AG09319 (cell line): ENCODE measurements around the gene NR2F6.

ENCODE experiments used
- DNase-seq: peaks from one replicate; pipeline ENCODE4 v3.0.0-alpha.2; 2010; ENCODE audit warnings: low read depth; ENCODE audit errors: extremely low read depth
- TF ChIP-seq, protein P1 (sequence below): IDR thresholded peaks from 2 replicates; pipeline ENCODE4 v1.5.1; 2011; ENCODE audit warnings: low read depth, mild to moderate bottlenecking, inconsistent platforms, low read length, moderate library complexity

Gene NR2F6

DNA sequence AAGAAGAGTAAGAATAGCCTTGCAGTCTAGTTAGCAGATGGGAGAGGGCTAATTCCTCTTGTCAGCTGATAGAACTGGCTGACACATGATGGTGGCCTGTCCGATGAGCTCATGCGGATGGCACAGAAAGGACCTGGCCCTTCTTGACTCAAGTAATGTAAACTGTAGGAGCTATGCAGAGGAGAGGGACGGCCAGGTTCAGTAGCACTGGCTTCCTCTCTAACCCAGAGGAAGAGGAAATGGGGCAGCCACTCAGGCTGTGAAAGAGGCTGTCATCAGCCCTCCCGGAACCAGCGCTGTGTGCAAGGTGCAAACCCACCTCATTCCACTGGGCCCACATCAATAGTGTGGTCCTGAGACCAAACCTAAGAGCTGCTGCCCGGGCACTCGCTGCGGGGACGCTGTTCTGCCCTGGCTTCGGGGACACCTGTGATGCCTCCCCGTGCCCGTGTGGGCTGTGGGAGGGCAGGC, 61.3 kb downstream of the NR2F6 start:
- TF ChIP-seq, protein P1, sequence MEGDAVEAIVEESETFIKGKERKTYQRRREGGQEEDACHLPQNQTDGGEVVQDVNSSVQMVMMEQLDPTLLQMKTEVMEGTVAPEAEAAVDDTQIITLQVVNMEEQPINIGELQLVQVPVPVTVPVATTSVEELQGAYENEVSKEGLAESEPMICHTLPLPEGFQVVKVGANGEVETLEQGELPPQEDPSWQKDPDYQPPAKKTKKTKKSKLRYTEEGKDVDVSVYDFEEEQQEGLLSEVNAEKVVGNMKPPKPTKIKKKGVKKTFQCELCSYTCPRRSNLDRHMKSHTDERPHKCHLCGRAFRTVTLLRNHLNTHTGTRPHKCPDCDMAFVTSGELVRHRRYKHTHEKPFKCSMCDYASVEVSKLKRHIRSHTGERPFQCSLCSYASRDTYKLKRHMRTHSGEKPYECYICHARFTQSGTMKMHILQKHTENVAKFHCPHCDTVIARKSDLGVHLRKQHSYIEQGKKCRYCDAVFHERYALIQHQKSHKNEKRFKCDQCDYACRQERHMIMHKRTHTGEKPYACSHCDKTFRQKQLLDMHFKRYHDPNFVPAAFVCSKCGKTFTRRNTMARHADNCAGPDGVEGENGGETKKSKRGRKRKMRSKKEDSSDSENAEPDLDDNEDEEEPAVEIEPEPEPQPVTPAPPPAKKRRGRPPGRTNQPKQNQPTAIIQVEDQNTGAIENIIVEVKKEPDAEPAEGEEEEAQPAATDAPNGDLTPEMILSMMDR = no peak

DNA sequence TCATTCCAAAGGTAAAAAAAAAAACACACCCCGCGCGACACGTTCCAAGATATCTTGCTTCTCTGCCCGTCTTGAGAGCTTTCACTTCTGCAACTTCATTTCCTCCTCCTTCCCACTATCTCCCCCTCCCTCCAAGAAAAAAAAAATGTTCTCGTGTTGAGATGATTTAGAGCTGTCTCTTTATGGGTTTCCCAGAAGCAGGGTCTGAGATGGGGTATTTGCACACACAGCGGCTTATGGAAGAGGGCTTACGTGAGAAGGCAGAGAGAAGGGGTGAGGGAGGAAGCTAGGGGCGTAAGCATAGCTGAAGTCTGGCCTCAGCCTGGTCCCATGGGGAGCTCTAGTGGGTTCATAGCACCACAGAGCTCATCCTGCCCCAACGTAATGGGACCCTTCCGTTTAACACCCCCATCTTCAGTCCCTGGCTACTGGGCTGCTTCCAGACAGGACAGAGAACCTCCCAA, 61.8 kb downstream of the NR2F6 start:
- no peak for DNase-seq

More for the DNA sequence above, 61.3 kb downstream of the NR2F6 start:
- no peak for DNase-seq

DNA sequence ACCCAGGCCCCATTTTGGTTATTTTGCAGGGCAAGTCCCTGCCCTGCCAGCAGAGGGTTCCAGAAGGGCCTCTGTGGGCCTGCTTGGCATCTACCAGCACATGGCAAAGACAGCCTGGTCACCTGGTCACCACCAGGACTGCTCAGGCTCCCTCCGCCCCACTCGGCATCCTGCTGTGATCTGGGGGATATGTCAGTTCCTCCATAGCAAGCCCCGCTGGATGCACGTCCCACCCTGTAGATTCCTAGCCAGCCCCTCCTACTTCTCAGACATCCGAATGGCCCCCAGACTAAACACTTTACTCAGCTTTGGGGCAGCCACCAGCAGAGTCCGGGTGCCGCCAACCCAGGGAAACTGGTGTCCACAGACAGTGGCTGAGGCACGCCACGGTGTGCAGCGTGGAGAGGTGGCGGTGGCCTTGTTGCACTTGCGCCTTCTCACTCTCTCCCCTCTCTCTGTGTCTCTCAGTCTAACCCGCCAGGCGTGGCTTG, 62.4 kb downstream of the NR2F6 start:
- TF ChIP-seq, protein P1 = no peak
- no peak for DNase-seq

More for the DNA sequence above, 61.8 kb downstream of the NR2F6 start:
- TF ChIP-seq, protein P1 = no peak
